Activated T-cell treated with anti-CD3 and anti-CD28 coated beads, Interleukin-2, amount 50 U/mL, for 4 hours (primary cell): ENCODE data around the gene NUP93. TPM values are rescaled to one million over a fixed set of nuclear protein-coding genes. Genes with fewer than 3 reads are reported as not detected.
"Not testable (repeated sequence)": the region's sequence is repeated elsewhere in the genome, so short reads cannot be mapped to it uniquely, and the experiment has no call there.

Source experiments
- ATAC-seq, 2 donors: fragments of 200-7000 bp; cut with Tn5 transposase; one replicate each; pipeline ENCODE4 v1.10.0; 2021
- DNase-seq: peaks from one replicate; pipeline ENCODE4 v3.0.0-alpha.2; 2020
- H3K27me3 Mint-ChIP-seq: one replicate; pipeline ENCODE4 v1.8.0; 2021; ENCODE audit warnings: low read depth, mixed read lengths
- H3K36me3 Mint-ChIP-seq: one replicate; pipeline ENCODE4 v1.8.0; 2022; ENCODE audit warnings: mixed read lengths; ENCODE audit not compliant: insufficient read depth
- H3K4me1 Mint-ChIP-seq: one replicate; pipeline ENCODE4 v1.8.0; 2021; ENCODE audit warnings: low read depth, mixed read lengths
- H3K4me3 Mint-ChIP-seq: one replicate; pipeline ENCODE4 v1.8.0; 2021; ENCODE audit warnings: mild to moderate bottlenecking, moderate library complexity, mixed read lengths
- H3K9me3 Mint-ChIP-seq: one replicate; pipeline ENCODE4 v1.8.0; 2021; ENCODE audit warnings: mixed read lengths
- total RNA-seq, 3 donors: library from RNA; stranded (reverse); gene quantifications; one replicate each; pipeline ENCODE4 v1.2.1, GENCODE V29; 2021

NUP93 gene
- total RNA-seq, 3 donors from 2014 or later = 178 to 195 (median 181) TPM

DNA sequence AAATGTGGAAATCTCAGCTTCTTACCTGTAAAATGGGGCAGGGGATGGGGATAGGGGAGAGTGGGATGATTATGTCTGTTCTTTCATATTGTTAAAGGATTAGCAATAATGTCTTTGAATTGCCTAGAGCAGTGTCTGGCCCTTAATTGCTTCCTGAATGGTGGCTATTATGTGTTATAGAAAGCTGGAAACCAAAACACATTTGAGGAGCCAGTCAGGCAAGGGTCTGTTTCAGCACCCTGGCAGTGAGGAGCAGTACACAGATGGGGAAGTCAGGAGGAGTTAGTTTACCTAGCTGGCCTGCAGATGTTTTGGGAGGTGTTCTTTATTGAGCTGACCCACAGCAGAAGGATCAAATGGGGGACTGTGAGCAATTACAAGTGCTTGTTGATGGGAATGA, 63.0 kb downstream of the NUP93 start:
- Mint-ChIP-seq H3K9me3 (no peaks in the 10 kb centered on the region), H3K4me3 (no peak overlapping the region), H3K36me3 (peaks cover 4% of the 10 kb centered on the region), H3K4me1 (no peaks in the 10 kb centered on the region), H3K27me3 (no peaks in the 10 kb centered on the region)
- DNase-seq = no peak
- no peak for ATAC-seq

DNA sequence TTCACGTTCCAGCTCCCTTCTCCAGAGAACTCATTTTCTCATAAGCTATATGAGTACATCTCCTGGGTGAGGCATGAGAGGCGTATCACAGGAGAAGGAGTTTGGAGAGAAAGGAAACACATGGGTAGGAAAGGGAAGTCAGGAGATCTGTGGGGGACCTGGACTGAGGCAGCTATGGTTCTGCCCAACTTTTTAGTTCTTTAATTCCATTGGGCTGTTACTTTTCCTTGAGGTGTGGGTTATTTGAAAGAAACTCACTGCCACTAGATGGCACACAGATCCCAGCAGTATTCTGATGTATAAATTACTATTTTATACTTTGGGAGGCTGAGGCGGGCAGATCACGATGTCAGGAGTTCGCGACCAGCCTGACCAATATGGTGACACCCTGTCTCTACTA, 63.6 kb downstream of the NUP93 start:
- DNase-seq = no peak
- no peak for ATAC-seq
- H3K4me1 Mint-ChIP-seq = no peaks in the 10 kb centered on the region
- H3K4me3 Mint-ChIP-seq = no peak overlapping the region
- no peaks in the 10 kb centered on the region for H3K27me3 Mint-ChIP-seq
- peaks cover 10% of the 10 kb centered on the region for H3K36me3 Mint-ChIP-seq
- no peaks in the 10 kb centered on the region for H3K9me3 Mint-ChIP-seq

DNA sequence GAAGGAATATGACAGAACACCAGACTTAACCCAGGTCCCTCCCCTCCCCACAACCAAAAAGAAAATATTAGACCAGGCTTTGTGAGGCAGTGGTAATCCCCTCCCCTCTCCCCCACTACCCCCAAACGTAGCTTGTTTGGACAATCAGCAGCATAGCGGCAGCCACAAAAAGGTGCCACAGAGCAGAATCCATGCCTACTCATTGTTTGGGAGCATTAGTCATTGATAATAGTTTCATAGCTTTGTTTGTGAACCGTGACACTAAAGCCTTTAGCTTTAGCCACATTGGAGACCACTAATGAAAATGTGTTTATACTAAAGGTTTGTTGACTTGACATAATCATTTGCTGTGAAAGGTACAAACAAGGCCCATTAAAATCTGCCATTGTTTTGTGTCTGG, 65.1 kb downstream of the NUP93 start:
- peaks cover 10% of the 10 kb centered on the region for H3K36me3 Mint-ChIP-seq
- no peaks in the 10 kb centered on the region for H3K27me3 Mint-ChIP-seq
- ATAC-seq (no peak), DNase-seq (no peak)
- no peaks in the 10 kb centered on the region for H3K9me3 Mint-ChIP-seq
- H3K4me3 Mint-ChIP-seq = no peak overlapping the region
- H3K4me1 Mint-ChIP-seq = no peaks in the 10 kb centered on the region

DNA sequence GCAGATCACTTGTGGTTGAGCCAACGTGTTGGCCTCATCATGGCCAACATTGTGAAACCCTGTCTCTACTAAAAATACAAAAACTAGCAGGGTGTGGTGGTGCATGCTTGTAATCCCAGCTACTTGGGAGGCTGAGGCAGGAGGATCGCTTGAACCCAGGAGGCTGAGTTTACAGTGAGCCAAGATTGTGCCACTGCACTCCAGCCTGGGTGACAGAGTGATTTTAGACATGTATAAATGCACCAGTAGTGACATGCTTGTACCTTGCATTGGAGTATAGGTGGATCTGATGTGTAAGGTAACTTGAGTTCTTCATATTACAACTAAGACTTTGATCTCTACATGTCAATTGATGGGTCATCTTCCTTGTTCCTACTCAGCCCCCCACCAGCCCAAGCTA, 67.1 kb downstream of the NUP93 start:
- DNase-seq, H3K4me1 Mint-ChIP-seq, H3K4me3 Mint-ChIP-seq, H3K27me3 Mint-ChIP-seq, H3K9me3 Mint-ChIP-seq, ATAC-seq: not testable (repeated sequence)
- peaks cover 13% of the 10 kb centered on the region for H3K36me3 Mint-ChIP-seq

DNA sequence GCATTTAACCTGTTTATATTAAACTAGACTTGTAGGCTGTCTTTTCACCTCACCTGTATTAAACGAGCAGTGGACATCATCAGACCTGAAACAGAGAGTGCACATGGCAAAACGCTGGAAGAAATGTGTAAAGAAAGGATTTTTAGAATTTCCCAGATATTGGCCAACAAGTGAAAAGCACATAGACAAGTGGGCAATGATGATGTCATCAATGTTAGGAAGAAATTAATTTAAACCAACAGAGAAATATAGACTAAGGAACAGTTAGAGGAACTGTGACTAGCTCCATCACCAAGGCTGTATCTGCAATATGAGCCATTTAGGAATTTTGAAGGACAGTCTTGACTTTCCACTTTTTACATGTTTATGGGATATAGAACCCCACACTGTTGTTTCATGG, 67.9 kb downstream of the NUP93 start:
- Mint-ChIP-seq H3K4me1 (no peaks in the 10 kb centered on the region), H3K4me3 (no peak overlapping the region), H3K9me3 (no peaks in the 10 kb centered on the region), H3K36me3 (peaks cover 13% of the 10 kb centered on the region), H3K27me3 (no peaks in the 10 kb centered on the region)
- ATAC-seq (no peak), DNase-seq (no peak)

DNA sequence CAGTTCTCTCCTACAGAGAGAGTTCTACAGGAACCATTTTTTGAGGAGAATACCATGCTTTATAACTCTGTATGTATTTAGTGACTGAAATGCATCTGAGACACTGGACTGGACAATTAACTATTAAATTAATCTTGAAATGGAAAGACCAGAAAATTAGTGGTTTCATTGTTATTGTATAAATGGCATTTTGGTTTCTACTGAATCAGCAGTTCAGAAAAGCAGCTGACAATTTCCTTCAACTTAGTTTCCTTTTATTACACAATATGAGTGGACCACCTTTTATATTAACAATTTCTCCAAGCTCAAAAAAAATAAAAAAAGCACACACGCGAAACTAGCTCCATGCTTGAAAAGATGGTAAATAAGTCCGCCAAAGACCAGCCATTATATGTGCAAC, 69.0 kb downstream of the NUP93 start:
- Mint-ChIP-seq H3K27me3 (no peaks in the 10 kb centered on the region), H3K4me3 (no peak overlapping the region), H3K4me1 (no peaks in the 10 kb centered on the region), H3K36me3 (peaks cover 13% of the 10 kb centered on the region), H3K9me3 (no peaks in the 10 kb centered on the region)
- DNase-seq (no peak), ATAC-seq (no peak)

DNA sequence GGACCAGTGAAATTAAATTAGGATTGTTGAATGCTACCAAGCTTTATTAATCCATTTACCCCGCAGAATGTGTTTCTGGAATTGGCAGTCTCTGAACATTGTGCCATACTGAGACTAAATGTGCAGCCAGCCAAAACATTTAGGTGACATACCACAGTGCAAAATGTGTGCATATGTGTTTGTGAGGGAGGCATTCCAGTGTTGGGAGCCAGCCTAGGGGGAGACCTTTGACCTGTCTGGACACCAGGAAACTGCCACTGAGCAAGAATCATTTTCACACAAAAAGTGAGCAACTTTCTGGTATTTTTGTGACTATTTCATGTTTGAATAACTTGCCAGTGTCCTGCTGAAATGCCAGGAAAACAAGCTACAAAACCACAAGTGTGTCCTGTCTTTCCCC, 70.4 kb downstream of the NUP93 start:
- no peaks in the 10 kb centered on the region for H3K9me3 Mint-ChIP-seq
- no peak for ATAC-seq
- H3K36me3 Mint-ChIP-seq = peaks cover 15% of the 10 kb centered on the region
- DNase-seq = no peak
- no peaks in the 10 kb centered on the region for H3K27me3 Mint-ChIP-seq
- H3K4me3 Mint-ChIP-seq = no peak overlapping the region
- H3K4me1 Mint-ChIP-seq = no peaks in the 10 kb centered on the region

DNA sequence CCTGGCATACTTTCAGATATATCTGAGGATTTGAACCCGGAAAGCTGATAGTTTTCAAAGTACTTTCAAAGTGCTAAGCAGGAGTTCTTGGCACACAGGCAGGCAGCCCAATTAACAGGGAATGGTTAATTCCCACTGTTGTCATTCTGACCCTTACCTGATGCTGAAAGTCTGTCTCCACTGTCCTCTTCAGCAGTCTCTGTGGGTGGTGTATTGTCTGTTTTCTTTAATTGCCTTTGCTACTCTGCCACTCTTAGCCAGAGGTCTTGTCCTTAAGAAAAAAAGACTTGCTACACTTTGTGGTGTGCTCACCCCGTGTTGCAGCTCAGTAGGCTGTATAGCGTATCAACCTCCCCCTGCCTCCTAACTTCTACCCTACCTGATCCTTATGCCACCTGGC, 71.8 kb downstream of the NUP93 start:
- no peaks in the 10 kb centered on the region for H3K4me1 Mint-ChIP-seq
- DNase-seq (no peak), ATAC-seq (no peak)
- no peak overlapping the region for H3K4me3 Mint-ChIP-seq
- H3K9me3 Mint-ChIP-seq = no peaks in the 10 kb centered on the region
- peaks cover 27% of the 10 kb centered on the region for H3K36me3 Mint-ChIP-seq
- no peaks in the 10 kb centered on the region for H3K27me3 Mint-ChIP-seq

DNA sequence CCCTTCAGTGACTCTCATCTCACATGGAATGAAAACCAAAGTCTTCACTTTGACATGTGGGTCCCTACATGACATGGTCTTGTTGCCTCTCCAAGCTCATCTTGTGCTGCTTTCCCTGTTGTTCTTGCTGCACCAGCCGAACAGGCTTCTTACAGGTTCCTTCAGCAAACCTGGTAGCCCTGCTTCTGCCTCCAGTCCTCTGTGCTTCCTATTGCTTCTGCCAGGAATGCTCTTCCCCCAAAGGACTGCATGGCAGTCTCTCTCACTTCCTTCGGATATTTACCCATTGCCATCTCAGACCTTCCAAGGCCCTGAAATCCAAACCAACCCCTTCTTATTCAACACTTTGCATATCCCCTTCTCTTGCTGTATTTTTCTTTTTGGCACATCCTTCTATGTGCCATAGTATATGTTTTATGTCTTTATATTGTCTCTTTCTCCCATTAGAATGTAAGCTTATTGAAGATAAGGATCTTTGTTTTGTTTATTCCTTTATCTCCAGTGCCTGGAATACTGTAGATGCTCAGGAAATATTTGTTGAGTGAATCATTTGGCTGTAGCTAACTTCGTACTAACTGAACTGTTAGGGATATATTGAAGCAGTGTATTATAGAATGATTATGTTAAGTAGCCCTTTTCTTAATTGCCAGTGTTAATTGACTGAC, 77.2 kb downstream of the NUP93 start:
- peaks cover 27% of the 10 kb centered on the region for H3K36me3 Mint-ChIP-seq
- no peak overlapping the region for H3K4me3 Mint-ChIP-seq
- H3K4me1 Mint-ChIP-seq = no peaks in the 10 kb centered on the region
- H3K9me3 Mint-ChIP-seq = no peaks in the 10 kb centered on the region
- no peaks in the 10 kb centered on the region for H3K27me3 Mint-ChIP-seq
- ATAC-seq (no peak), DNase-seq (no peak)

DNA sequence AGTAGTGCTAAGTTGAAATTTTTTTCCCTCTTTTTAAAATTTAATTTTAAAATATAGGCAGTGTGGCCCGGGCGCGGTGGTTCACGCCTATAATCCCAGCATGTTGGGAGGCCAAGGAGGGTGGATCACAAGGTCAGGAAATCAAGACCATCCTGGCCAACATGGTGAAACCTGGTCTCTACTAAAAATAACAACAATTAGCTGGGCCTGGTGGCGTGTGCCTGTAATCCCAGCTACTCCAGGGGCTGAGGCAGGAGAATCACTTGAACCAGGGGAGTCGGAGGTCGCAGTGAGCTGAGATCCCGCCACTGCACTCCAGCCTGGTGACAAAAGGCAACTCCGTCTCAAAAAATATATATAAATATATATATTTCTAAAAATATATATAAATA, 77.7 kb downstream of the NUP93 start:
- H3K4me1 Mint-ChIP-seq, H3K9me3 Mint-ChIP-seq, H3K27me3 Mint-ChIP-seq, DNase-seq, ATAC-seq, H3K4me3 Mint-ChIP-seq: not testable (repeated sequence)
- H3K36me3 Mint-ChIP-seq = peaks cover 27% of the 10 kb centered on the region

DNA sequence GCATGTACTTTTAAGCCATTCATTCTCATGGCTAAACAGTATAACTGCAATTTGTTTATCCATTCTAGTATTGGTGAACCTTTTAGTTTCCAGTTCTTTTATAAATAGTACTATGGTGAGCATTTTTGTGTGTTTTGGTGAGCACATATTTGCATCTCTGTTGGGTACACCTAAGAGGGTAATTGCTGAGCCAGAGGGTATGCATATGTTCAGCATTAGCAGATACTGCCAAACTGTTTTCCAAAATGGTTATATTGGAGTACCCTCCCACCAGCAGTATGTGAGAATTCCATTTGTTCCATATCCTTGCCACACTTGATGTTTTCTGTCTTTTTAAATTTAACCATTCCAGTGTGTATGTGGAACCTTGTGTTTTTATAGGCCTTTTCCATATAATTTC, 81.0 kb downstream of the NUP93 start:
- H3K4me3 Mint-ChIP-seq = no peak overlapping the region
- no peaks in the 10 kb centered on the region for H3K4me1 Mint-ChIP-seq
- H3K36me3 Mint-ChIP-seq = peaks cover 24% of the 10 kb centered on the region
- no peak for DNase-seq
- no peak for ATAC-seq
- H3K9me3 Mint-ChIP-seq = no peaks in the 10 kb centered on the region
- H3K27me3 Mint-ChIP-seq = no peaks in the 10 kb centered on the region

DNA sequence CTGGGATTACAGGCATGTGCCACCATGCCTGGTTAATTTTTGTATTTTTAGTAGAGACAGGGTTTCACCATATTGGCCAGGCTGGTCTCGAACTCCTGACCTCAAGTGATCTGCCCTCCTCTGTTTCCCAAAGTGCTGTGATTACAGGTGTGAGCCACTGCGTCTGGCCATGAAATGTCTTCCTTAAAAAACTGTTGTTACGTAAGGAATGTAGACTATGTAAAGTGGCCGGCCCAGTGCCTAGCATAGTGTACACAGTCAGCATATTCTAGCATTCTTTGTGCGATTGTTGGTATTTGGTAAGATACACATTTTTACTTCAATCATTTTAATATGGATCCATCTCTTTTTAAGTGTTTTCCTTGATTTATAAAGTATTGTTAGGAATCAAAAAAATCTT, 81.7 kb downstream of the NUP93 start:
- H3K36me3 Mint-ChIP-seq = peaks cover 18% of the 10 kb centered on the region
- H3K27me3 Mint-ChIP-seq, H3K9me3 Mint-ChIP-seq, H3K4me3 Mint-ChIP-seq, H3K4me1 Mint-ChIP-seq, DNase-seq, ATAC-seq: not testable (repeated sequence)

DNA sequence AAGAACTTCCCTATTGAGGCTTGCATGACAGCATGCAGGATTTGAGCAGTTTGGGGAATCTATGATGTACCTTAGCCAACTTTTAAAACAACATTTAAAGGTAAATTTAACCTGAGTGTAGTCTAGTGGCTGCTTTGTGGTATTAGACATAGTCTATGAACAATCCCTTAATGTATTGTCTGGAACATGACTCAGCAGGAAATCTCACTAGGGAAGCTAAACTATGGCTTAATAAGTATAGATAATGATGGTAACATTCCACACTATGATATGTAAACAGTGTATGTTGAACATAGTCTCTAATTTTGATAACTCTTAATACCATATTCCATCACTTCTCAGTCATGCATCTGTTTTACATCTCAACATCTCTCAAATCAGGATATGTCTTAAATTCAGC, 83.0 kb downstream of the NUP93 start:
- Mint-ChIP-seq H3K27me3 (no peaks in the 10 kb centered on the region), H3K4me3 (no peak overlapping the region), H3K4me1 (no peaks in the 10 kb centered on the region), H3K9me3 (no peaks in the 10 kb centered on the region), H3K36me3 (peaks cover 11% of the 10 kb centered on the region)
- no peak for DNase-seq
- ATAC-seq = no peak

DNA sequence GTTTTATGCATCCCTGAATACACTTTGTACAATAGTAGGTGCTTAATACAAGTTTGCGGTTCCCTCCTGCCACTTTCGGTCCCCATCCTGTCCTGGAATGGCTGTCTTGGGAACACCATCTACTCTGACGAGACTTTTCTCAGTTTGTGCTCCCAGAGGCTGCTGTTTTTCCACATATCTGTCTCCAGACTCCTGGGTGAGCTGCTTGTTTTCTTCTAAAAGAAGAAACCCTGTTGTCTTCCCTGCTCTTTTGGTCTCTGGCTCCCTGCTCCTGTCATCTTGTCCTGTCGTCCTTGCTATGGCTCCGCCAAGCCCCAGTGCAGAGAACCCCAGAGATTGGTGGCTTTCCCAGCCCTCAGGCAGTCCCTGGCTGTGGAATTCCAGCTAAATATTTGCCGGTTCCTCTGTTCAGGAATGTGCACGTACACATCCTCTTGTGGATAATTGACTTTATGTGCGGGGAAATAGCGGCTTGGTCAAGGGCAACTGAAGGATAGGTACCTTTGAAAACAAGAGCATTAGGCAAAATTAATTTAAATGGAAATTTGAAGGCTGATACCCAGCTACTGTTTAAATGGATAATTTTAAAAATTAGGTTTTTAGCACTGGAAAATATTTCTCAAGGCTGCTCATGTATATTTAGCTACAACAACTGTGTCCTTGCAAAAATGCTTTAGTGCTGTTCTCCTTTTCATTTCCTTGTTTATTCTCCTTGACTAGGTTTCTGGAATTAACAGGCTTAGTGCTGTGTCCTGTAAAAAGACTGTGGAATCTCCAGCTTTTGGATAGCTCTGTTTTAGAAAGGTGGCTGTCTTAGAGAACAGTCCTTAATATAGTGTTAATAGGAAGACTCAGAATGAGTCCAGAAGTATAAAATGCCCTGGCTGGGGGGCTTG, 84.9 kb downstream of the NUP93 start:
- Mint-ChIP-seq H3K36me3 (peaks cover 14% of the 10 kb centered on the region), H3K9me3 (no peaks in the 10 kb centered on the region), H3K4me1 (no peaks in the 10 kb centered on the region), H3K27me3 (no peaks in the 10 kb centered on the region), H3K4me3 (no peak overlapping the region)
- ATAC-seq (no peak), DNase-seq (no peak)

DNA sequence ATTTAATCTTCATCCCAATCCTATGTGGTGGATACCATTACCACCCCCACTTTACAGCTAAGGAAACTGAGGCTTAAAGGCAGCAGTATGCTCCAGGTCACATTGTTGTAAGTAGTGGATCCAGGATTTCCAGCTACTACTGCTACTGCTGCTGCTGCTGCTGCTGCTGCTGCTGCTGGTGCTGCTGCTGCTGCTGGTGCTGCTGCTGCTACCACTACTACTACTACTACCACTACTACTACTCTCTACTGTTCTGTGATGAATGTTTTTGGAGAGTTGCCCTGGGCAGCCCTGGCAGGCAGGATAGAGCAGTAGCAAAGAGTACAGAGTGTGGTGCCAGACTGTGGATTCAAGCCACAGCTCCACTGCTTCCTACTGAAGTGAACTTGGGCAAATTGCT, 85.8 kb downstream of the NUP93 start:
- no peaks in the 10 kb centered on the region for H3K27me3 Mint-ChIP-seq
- no peak for ATAC-seq
- H3K36me3 Mint-ChIP-seq = peaks cover 12% of the 10 kb centered on the region

More for the DNA sequence above, 85.8 kb downstream of the NUP93 start:
- no peak for DNase-seq
- H3K4me1 Mint-ChIP-seq = no peaks in the 10 kb centered on the region
- H3K9me3 Mint-ChIP-seq = no peaks in the 10 kb centered on the region
- H3K4me3 Mint-ChIP-seq = no peak overlapping the region
